Heart left ventricle (tissue), 16 donors: Measurements from ENCODE around the gene DSCAM. TPM values are rescaled to one million over a fixed set of nuclear protein-coding genes. Genes with fewer than 3 reads are reported as not detected.

Experiments
- ATAC-seq, 4 donors: fragments of 200-7000 bp; cut with Tn5 transposase; one replicate each; pipeline ENCODE4 v1.9.1; 2020 to 2022; ENCODE audit warnings: moderate library complexity in 4 of 4, mild to moderate bottlenecking in 3 of 4, moderate number of reproducible peaks in 1 of 4
- DNase-seq, 5 donors: peaks; one replicate each; pipeline ENCODE4 v3.0.0-alpha.2; 2020
- H3K27ac ChIP-seq, 12 donors: fragments of 200-600 bp; sonication (generic) in 4 of 12; one replicate each; pipeline versions ENCODE4 v1.5.0 to v1.8.0; 2016 to 2022; ENCODE audit warnings: mild to moderate bottlenecking in 2 of 12
- H3K27me3 ChIP-seq, 9 donors: fragments of 200-600 bp; sonication (generic) in 2 of 9; one replicate each; pipeline versions ENCODE4 v1.5.1 to v1.8.0; 2016 to 2022; ENCODE audit warnings: mild to moderate bottlenecking in 3 of 9
- H3K36me3 ChIP-seq, 9 donors: fragments of 200-600 bp; sonication (generic) in 2 of 9; one replicate each; pipeline versions ENCODE4 v1.5.0 to v1.8.0; 2018 to 2022; ENCODE audit warnings: mild to moderate bottlenecking in 2 of 9
- H3K4me1 ChIP-seq, 12 donors: fragments of 200-600 bp; sonication (generic) in 4 of 12; one replicate each; pipeline versions ENCODE4 v1.5.0 to v1.8.0; 2016 to 2022; ENCODE audit warnings: mild to moderate bottlenecking in 3 of 12
- H3K4me3 ChIP-seq, 12 donors: fragments of 200-600 bp; sonication (generic) in 4 of 12; one replicate each; pipeline versions ENCODE4 v1.5.0 to v1.8.0; 2017 to 2022; ENCODE audit warnings: mild to moderate bottlenecking in 9 of 12, moderate library complexity in 4 of 12
- H3K9me3 ChIP-seq, 12 donors: fragments of 200-600 bp; sonication (generic) in 4 of 12; one replicate each; pipeline versions ENCODE4 v1.5.0 to v1.8.0; 2016 to 2022; ENCODE audit warnings: mild to moderate bottlenecking in 1 of 12
- CTCF ChIP-seq, 12 donors: fragments of 200-600 bp; sonication (generic) in 4 of 12; IDR thresholded peaks; one replicate each; pipeline versions ENCODE4 v1.5.0 to v1.8.0; 2018 to 2022; ENCODE audit warnings: antibody characterized with exemption in 12 of 12, mild to moderate bottlenecking in 5 of 12
- POLR2A ChIP-seq, 2 donors: fragments of 450-650 bp; IDR thresholded peaks; one replicate each; pipeline ENCODE4 v1.6.1; 2017; ENCODE audit warnings: antibody characterized with exemption in 2 of 2, mild to moderate bottlenecking in 2 of 2, moderate library complexity in 2 of 2
- WGBS, 4 donors: extraction: QIAGEN DNeasy Blood & Tissue Kit in 2 of 4; methylation state at CpG; one replicate each; pipeline versions ENCODE4 v1.1.5 to v1.1.7; 2013 to 2018; 5-methylcytosine and 5-hydroxymethylcytosine counted together
- intact Hi-C, 10 donors: fragments of 100-400 bp; cut with DNase I; formaldehyde crosslinking; loops; one replicate each; pipeline versions ENCODE4 v1.11.1 to v1.14.2; 2022
- polyA plus RNA-seq, 2 donors: library from polyadenylated mRNA; stranded (reverse); fragments of 200-250 nt; gene quantifications; one replicate each; pipeline ENCODE4 v1.2.3, GENCODE V29; 2013
- total RNA-seq, 9 donors: library from RNA; depleted of rRNA in 2 of 9; stranded (reverse); fragments of >200 nt in 2 of 9; fragmentation: NEBNext Ultra II Directional in 3 of 9; extraction: Animal tissue kit (Norgen Biotek cat#: 25700) in 3 of 9; gene quantifications; one replicate each; pipeline versions ENCODE4 v1.1.0 to v1.2.4, GENCODE V29; 2016 to 2023
- donor health status: ischemic (EF 13 %, LVEDD 7.1; RV severe dilation, severe dysfunction).
- donor health status: healthy with polysubstance abuse.
- donor health status: DM: no; HTN: yes; CAD: no.
- donor health status: DM: no; HTN: no; CAD: no.
- donor health status: ischemic (EF 25% LVEDD 6.9; RV normal size, moderate dysfunction).
- donor health status: ischemic (EF 25% LVEDD 5.7; RV mildly dilated, moderate dysfunction).
- donor health status: healthy.
- donor health status: DM: yes; HTN: yes; CAD: no.
- donor health status: ischemic (EF 35%, LVEDD 5.7; RV mildly dilated, moderate dysfunction).
- donor health status: nonischemic (EF 11% LVEDD 7.7; RV severe dilation, severe dysfunction).
- donor health status: DM: yes; HTN: yes; CAD: no.
- donor health status: PGD.
- donor health status: ischemic (EF 29% LVEDD 5.4; RV normal size, mild dysfunction).
- donor health status: nonischemic (EF 23%, LVEDD 6.1; RV moderate dilation, normal function).

Gene DSCAM
- total and polyA plus RNA-seq, 11 donors, result 0.03 TPM; not detected in 10

GRCh38 chr21:40569357-40569756 is 277.6 kb downstream of the DSCAM start:
- Histone ChIP-seq H3K36me3 (no peaks in the 10 kb centered on the region), H3K27ac (no peak overlapping the region), H3K4me1 (no peaks in the 10 kb centered on the region), H3K4me3 (no peak overlapping the region), H3K9me3 (no peaks in the 10 kb centered on the region), H3K27me3 (peaks cover 0 to 4% (median 0%) of the 10 kb centered on the region in 9 donors)
- intact Hi-C loops, result no loop called here
- ATAC-seq (no peak), DNase-seq (no peak)
- TF ChIP-seq CTCF (IDR thresholded peaks at IDR 0.05) (no peak), POLR2A (IDR thresholded peaks at IDR 0.05) (no peak)
- WGBS, 4 donors, result 64 to 75% (median 71%) methylated on average over 7 of the region's 7 CpGs

- Histone ChIP-seq H3K27ac (no peak overlapping the region), H3K4me3 (no peak overlapping the region), H3K4me1 (no peaks in the 10 kb centered on the region), H3K27me3 (peaks cover 0 to 4% (median 0%) of the 10 kb centered on the region in 9 donors), H3K36me3 (no peaks in the 10 kb centered on the region), H3K9me3 (no peaks in the 10 kb centered on the region)
- intact Hi-C loops, result no loop called here
- TF ChIP-seq CTCF (IDR thresholded peaks at IDR 0.05) (no peak), POLR2A (IDR thresholded peaks at IDR 0.05) (no peak)
- DNase-seq (no peak), ATAC-seq (no peak)
- WGBS, 4 donors, result 13 to 48% (median 25%) methylated on average over 1 of the region's 1 CpG
Observed at GRCh38 chr21:40568807-40569206, 278.2 kb downstream of the DSCAM start.

GRCh38 chr21:40567501-40567900 is 279.5 kb downstream of the DSCAM start:
- H3K9me3 ChIP-seq, result no peaks in the 10 kb centered on the region
- whole genome bisulfite sequencing, 4 donors, result 41 to 62% (median 50%) methylated on average over 3 of the region's 3 CpGs
- H3K27ac ChIP-seq, result no peak overlapping the region
- intact Hi-C loops, result no loop called here
- H3K36me3 ChIP-seq, result no peaks in the 10 kb centered on the region
- no peaks in the 10 kb centered on the region for H3K4me1 ChIP-seq
- TF ChIP-seq CTCF (IDR thresholded peaks at IDR 0.05), result no peak
- TF ChIP-seq POLR2A (IDR thresholded peaks at IDR 0.05), result no peak
- H3K4me3 ChIP-seq, result no peak overlapping the region
- no peak for ATAC-seq
- DNase-seq, result no peak
- peaks cover 0 to 4% (median 0%) of the 10 kb centered on the region in 9 donors for H3K27me3 ChIP-seq

GRCh38 chr21:40566486-40566885 is 280.5 kb downstream of the DSCAM start:
- TF ChIP-seq POLR2A (IDR thresholded peaks at IDR 0.05) (no peak), CTCF (IDR thresholded peaks at IDR 0.05) (no peak)
- H3K27ac ChIP-seq, result no peak overlapping the region
- WGBS, 4 donors, result 42 to 85% (median 48%) methylated on average over 1 of the region's 1 CpG
- no peaks in the 10 kb centered on the region for H3K4me1 ChIP-seq
- intact Hi-C loops, result no loop called here
- no peaks in the 10 kb centered on the region for H3K9me3 ChIP-seq
- no peaks in the 10 kb centered on the region for H3K36me3 ChIP-seq
- no peak for ATAC-seq
- H3K4me3 ChIP-seq, result no peak overlapping the region
- no peak for DNase-seq
- peaks cover 0 to 4% (median 0%) of the 10 kb centered on the region in 9 donors for H3K27me3 ChIP-seq
